HG03095 (cell line): ENCODE data around the gene TADA2B.
"Not testable (repeated sequence)": the region's sequence is repeated elsewhere in the genome, so short reads cannot be mapped to it uniquely, and the experiment has no call there.

Source experiments
- ATAC-seq: cut with Tn5 transposase; IDR thresholded peaks from one replicate; pipeline ENCODE4 v1.9.1; 2021; ENCODE audit warnings: moderate library complexity; ENCODE audit not compliant: unreplicated experiment

The TADA2B gene

DNA sequence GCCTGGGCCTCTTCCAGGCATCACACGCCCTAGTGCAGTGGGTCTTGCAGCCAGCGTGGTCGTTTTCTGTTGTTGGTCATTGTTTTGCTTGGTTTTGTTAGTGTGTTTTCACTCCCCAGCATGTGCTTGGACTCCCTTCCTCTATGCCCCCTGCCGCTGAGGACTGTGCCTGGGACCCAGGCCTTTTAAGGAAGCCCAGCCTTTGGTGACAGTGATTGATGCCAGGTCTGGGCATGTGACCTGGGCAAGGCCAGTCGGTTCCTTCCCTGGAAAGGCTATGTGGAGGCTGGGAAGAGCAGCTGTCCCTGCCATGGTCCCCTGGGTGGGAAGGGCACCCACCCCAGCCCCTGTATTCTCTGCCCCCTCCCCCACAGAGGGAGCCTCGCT is 33.5 kb downstream of the TADA2B start:
- ATAC-seq: no peak

DNA sequence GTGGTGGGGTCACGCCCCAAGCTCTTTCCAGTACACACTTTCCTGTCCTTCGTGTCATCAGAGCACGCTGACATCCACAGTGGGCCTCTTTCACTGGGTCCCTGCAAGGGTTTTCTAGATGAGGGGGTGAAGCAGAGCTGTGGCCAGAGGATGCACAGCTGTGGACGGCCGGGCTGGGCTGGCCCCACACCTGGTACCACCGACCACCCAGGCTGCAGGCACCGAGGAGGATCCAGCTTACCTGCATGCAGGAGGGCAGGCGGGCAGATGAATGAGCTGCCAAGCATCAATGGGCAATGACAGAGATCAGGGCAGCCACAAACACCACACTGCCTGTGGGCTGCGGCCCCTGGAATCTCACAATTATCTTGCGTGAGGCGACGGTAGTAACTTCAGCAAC is 34.2 kb downstream of the TADA2B start:
- no peak for ATAC-seq

DNA sequence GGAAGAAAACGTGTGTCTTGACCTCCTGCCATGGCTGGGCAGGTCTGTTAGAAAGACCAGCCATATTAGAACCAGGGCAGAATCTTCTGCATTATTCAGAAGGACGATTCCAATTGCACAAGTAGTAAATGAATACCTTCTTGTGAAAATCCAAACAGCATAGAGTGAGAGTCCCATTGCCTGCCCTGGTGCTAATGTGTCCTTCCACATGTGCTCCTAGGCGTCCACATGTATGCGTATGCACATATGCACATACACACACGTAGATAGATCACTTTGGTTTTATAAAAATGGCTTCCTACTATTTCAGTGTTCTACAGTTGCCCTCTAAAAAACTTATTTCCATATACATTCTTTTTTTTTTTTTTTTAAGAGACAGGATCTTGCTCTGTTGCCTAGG is 34.9 kb downstream of the TADA2B start:
- ATAC-seq: no peak

DNA sequence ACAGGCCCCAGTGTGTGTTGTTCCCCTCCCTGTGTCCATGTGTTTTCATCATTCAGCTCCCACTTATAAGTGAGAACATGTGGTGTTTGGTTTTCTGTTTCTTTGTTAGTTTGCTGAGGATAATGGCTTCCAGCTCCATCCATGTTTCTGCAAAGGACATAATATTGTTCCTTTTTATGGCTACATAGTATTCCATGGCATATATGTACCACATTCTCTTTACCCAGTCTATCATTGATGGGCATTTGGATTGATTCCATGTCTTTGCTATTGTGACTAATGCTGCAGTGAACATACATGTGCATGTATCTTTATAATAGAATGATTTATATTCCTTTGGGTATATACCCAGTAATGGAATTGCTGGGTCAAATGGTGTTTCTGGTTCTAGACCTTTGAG is 36.3 kb downstream of the TADA2B start:
- not testable (repeated sequence) for ATAC-seq

DNA sequence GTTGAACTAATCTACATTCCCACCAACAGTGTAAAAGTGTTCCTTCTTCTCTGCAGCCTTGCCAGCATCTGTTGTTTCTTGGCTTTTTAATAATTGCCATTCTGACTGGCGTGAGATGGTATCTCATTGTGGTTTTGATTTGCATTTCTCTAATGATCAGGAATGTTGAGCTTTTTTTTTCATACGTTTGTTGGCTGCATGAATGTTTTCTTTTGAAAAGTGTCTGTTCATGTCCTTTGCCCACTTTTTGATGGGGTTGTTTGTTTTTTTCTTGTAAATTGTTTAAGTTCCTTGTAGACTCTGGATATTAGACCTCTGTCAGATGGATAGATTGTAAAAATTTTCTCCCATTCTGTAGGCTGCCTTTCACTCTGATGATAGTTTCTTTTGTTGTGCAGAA is 36.7 kb downstream of the TADA2B start:
- not testable (repeated sequence) for ATAC-seq

DNA sequence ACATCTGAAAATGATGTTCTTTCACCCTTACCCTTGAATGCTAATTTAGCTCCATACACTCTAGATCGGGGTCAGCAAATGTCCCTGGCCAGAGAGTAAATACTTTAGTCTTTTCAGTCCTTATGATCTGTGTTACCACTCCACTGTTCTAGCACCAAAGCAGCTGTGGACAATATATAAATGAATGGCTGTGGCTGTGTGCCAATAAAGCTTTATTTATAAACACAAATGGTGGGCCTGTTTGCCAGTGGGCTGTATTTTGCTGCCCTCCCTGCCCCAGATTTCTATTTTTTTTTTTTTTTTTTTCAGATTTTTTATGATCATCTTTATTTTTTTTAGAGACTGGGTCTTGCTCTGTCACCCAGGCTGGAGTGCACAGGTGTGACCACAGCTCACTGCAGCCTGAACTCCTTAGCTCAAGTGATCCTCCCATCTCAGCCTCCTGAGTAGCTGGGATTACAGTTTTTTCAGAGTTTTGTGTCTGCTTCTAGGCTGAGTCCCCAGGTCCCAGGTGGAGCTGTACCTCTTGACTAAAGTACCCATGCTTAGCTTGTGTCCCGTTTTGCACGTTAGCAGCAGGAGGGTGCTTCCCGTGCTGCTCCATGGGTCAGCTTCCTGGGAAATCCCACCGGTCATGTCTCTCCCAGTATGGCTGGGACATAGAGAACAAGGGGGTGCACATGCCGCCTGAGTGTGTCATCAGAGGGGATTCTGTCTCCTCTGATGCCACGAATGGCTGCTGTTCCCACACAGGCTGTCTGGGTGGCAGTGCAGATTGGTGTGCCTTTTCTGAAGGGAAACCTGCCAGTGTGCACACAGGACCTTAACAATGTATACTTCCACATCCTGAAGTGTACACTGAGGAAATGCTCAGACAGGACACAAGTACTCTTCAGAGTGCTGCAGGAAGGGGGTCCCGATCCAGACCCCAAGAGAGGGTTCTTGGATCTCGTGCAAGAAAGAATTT is 40.7 kb downstream of the TADA2B start:
- ATAC-seq: no peak

DNA sequence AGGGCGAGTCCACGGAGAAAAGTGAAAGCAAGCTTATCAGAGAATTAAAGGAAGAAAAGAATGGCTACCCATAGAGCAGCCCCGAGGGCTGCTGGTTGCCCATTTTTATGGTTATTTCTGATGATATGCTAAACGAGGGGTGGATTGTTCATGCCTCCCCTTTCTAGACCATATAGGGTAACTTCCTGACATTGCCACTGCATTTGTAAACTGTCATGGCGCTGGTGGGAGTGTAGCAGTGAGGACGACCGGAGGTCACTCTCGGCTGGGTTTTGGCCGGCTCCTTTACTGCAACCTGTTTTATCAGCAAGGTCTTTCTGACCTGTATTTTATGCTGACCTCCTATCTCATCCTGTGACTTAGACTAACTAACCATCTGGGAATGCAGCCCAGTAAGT is 41.4 kb downstream of the TADA2B start:
- ATAC-seq: not testable (repeated sequence)

DNA sequence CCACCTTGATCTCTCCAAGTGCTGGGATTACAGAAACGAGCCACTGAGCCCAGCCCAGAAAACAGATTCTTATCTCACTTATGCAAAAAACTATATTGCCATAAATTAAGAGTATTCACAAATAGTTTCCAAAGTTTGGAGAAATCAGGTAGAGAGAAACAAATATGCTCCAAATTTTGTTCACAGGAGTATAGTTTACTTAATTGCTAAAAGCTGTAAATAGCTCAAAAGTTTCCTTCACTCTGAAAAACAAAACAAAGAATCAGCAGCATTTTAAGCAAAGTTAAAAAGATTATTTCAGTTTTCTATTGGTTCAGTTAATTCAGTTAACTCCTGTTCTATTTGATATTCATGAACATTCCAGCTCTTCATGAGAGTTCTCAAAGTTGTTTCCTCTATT is 43.2 kb downstream of the TADA2B start:
- no peak for ATAC-seq

DNA sequence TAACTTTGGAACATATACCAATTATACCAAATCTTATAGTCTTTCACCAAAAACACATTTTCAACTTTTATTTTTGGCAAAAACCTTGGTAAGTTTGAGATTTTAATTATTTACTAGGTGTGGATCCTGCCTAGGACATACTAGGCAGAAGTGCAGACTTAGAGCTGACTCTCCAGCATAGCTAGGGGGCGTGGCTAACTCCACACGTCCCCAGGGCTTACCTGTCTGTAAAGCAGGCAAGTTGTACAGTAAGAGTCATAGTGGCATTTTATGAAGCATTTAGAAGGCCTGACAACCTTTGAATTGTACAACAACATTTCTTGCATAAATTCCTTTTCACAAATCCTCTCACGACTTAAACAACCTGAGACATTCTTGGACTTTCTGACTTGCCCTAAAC is 43.9 kb downstream of the TADA2B start:
- ATAC-seq: no peak

DNA sequence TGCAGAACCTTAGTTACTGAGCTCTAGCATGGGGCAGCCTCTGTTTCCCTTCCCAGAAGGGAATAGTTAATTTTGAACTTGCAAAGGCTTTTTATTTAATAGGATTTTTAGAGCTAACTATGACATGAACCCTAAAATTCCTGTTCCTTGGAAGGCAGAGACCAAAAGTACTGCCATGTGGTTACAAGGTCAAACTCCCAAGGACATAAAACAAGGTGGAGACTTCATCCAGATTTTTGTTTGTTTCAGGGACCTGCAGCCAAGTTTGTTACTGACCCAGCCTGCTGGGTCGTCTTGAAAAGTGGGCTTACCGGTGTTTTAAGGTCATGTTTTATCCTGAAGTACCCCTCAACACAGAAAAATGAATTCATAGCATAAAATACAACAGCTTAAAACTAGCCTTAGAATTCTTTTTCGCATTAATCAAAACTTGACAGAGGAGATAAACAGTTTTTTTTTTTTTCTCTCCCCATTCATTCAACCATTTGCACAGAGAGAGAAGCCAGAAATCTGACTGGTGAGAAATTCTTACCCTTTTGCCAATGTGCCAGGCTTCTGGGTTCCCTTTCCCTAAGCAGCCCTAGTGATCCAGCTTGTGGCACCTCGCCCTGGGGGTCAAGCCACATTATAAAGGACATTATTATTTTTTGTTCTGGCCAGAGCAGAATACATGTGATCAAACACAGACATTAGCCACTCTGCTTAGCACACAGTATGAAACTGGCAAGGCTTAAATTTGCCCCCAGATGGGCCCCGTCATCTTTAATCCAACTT is 46.2 kb downstream of the TADA2B start:
- ATAC-seq: no peak

DNA sequence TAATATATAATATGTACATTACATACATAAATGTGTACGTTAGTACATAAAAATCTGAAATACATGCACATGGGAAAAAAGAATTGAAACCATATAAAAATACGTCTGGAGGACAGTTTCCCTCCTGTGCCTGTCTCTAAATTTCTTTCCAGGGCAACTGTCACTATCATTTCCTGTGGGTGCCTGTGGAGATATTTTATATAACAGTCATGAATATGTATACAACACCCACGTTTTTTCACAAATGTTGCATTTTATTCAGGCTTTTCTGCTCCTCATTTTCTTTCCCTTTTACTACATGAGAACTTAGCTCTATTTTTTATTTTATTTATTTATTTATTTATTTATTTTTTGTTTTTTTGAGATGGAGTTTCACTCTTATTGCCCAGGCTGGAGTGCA is 48.9 kb downstream of the TADA2B start:
- ATAC-seq: no peak

DNA sequence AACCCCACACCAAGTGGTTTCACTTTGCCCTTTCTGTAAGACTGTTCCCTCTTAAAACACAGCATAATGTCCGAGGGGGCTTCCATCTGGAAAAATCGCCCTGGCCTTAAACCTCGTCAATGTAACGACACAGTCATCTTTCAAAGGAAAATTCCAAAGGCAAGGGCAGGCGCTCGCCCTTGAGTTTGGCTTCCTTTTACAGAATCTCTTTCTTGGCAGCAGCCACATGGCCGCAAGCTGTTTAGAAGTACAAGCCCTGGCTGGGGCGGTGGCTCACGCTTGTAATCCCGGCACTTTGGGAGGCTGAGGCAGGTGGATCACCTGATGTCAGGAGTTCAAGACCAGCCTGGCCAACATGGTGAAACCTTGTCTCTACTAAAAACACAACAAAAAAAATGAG is 51.7 kb downstream of the TADA2B start:
- no peak for ATAC-seq

DNA sequence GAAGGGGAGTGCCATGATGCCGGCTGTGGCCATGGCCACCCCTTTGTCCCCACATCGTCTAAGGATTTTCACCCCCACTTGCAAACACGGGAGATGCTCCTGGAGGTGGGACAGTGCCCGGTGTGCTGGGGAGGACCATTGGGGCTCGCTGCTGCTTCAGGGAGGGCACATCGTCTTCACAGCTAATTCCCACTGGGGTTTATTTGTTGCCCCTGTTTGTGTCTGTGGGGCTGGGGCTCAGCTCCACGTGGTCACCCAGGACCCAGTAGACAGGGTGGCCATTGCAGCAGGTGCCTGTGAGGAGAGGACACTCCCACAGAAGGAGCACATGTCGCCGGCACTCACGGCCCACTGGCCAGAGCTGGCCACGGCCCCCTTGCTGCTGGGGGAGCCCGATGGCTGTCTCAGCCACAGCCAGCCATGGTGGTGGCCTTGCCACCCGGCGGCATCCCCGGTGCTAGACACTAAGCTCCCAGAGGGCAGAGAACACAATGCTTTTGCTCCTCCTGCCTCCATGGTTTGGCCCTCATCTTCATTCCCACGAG is 52.5 kb downstream of the TADA2B start:
- ATAC-seq: no peak

DNA sequence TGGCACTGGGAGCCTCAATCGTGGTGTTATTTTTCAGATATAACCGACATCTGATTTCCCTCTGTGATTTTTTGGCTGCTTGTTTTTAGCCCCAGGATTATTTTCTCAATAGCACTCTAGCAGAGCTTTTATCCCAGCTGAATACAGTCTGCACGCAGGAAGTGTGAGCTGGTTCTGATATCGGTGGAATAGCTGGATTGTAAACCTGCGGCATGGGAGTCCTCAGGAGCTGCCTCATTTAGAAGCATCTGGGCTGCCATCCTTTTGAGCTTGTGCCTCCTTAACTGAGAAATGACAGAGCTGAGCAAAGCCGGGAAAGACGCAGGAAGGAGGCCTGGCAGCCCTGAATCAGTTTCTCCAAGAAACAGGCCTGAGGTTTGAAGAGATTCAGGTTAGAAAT is 53.1 kb downstream of the TADA2B start:
- ATAC-seq: no peak

DNA sequence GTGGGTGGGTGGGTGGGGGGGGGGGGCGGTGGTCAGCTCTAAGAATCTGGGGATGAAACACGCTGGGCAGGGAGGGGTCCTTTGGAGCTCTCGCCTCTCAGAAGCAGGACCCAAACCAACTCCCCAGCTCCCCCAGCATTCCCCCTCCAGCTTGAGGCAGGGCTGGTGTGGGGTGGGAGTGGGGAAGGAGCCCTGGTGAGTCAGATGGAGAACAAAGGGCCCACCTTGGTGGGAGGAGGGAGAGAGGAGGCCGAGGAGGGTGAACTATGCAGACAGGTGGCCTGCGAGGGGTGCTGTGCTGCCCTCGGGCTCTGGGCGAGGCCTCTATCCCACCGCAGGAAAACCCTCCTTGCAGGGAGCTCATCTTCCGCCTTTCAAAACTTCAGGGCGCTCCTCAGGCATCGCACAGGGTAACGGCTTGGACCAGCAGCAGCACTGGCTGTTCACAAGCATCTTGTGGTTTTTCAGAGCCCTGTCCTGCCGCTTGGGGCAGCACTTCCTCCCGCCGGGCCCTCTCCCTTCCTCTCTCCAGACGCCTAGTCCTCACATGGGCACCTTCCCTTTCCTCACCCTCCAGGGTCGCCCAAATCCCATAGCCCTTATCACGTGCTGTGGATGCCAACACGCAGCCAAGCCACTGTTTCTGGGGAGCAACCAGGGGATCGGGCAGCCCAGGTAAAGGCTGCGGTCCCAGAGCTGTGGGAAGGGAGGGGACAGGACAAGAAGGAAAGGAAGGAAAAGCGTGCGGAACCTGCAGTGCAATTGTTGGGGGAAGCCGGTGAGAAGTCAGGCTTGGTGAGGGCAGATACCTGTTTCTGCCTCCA is 58.7 kb downstream of the TADA2B start:
- ATAC-seq: peak; percentile 63

DNA sequence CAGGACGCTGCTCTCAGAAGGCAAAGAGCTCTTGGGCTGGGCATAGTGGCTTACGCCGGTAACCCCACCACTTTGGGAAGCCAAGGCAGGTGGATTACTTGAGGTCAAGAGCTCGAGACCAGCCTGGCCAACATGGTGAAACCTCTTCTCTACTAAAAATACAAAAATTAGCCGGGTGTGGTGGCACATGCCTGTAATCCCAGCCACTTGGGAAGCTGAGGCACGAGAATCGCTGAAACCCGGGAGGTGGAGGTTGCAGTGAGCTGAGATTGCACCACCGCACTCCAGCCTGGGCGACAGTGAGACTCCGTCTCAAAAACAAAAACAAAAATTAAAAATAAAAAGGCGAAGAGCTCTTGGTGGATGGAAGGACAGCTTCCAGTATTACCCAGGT is 59.3 kb downstream of the TADA2B start:
- not testable (repeated sequence) for ATAC-seq

DNA sequence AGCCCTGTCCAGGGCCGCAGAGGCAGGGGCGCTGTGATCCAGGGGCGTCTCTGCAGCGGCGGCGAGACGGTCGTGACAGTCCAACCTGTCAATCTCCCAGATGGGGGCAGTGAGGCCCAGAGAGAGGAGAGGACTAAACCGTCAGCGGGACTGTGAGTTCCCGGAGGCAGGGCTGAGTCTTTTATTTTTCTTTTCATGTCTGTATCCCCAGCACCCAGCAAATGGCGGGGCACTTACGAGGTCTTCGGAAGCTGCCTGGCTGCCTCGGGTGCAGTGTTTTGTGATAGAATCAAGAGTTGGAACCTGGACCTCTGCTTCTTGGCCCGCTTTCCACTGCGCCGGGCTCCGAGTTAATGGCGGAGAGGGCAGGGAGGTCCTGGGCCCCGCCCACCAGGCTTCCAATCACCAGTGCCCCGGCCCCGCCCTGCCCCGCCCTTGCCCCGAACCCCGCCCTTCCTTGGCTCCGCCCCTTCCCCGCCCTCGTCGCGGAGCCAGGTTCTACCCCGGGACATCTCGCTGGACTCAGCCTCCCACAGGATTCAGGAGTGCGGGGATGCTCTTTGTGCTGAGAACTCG is 59.9 kb downstream of the TADA2B start:
- peak; percentile 87 for ATAC-seq

DNA sequence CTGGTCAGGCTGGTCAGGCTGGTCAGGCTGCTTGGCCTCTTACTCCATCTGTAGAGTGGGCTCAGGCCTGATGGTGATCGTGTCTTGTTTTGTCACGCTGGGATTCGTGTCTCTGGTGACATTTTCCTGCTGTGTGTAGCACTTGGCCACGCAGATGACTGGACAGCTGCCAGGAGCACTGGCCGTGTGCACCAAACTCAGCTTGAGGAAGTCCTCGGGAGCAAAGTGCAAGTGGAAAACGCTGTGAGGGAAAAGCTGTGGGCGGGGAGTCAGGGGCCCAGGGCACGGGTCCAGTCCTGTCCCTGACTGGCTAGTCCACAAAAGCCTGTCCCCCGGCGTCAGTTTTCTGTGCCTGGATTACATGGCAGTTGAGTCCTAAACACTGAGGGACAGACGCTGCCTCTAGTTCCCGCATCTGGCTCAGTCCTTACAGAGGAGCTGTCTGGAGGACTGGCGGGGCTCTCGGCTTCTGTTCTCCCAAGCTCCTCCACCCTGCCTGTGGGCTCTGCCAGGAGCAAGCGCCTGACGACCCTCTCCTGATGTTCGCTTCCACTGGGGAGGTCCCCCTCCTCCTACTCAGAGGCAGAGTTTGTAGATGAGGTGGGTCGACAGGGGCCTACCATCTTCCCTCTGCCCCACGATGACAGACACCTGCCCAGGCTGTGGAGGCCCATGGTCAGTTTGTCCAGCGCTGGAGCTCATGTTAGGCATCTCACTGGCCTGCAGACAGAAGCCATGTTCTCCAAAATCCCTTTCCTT is 60.6 kb downstream of the TADA2B start:
- no peak for ATAC-seq

DNA sequence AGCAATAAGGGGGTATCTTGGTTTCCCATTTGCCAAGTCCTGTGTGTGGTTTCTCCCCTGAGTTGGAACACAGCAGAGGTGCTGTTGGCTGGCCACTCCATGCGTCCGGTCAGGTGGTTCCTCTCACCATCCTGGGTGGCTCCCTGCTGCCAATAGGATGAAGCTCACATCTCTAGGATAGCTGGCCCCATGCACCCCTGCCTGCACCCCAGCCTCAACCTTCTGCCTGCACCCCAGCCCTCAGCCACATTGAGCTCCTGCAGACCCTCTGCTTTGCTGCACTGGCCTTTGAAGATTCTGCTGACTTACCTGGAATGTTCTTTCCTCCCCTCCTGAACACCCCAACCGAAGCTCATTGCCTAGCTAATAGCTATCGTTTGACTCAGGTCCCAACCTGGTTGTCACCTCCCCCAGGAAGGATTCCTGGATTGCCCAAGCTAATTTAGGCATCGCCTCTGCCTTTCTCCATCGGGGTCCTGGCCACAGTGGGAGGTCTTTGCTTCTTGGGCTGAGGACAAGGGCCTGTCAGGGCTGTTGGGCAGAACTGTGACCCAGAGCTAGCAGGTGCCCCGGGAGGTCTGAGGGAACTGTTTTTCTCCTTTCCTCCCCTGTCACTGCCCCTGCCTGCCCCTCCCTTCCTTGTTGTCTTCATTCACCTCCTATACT is 61.3 kb downstream of the TADA2B start:
- ATAC-seq: no peak
